Raji (cell line): ENCODE measurements around the gene ZFP90.

Experiments
- POLR2A ChIP-seq: IDR thresholded peaks from 2 replicates; pipeline ENCODE4 v1.6.1; 2011; ENCODE audit warnings: low read depth, low read length, control low read depth; ENCODE audit not compliant: insufficient read depth

The ZFP90 gene

DNA sequence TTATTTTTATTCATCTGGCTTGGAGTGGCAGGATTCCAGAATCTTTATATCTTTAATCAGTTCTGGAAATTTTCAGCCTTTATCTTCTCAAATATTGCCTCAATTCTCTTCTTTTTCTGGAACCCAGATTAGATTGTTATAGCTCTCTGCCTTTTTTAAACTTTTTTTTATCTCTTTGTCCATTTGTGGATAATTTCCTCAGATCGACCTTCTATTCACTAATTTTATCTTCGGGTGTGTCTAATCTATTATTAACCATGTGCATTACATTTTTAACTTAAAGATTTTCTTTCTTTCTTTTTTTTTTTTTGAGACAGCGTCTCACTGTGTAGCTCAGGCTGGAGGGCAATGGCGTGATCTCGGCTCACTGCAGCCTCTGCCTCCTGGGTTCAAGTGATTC, 5.2 kb upstream of the ZFP90 start:
- no peak for TF ChIP-seq POLR2A

DNA sequence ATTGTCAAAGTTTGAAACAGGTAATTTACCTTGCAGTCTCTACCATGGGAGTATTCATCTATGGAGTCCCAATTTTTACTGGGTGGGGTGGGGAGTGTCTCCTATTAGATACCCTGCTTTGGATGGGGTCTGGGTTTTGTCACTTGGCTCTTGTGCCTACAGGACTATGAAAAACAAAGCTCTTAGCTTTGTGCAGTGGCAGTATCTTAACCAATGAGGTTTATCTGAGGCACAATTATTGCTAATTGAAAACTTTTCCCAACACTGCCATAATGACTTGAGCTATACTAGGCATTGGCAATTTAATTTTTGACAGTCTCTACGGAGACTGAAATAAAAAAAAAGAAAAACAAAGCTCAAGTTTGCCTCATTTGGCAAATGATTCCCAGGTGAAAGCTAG, 3.8 kb upstream of the ZFP90 start:
- no peak for TF ChIP-seq POLR2A

DNA sequence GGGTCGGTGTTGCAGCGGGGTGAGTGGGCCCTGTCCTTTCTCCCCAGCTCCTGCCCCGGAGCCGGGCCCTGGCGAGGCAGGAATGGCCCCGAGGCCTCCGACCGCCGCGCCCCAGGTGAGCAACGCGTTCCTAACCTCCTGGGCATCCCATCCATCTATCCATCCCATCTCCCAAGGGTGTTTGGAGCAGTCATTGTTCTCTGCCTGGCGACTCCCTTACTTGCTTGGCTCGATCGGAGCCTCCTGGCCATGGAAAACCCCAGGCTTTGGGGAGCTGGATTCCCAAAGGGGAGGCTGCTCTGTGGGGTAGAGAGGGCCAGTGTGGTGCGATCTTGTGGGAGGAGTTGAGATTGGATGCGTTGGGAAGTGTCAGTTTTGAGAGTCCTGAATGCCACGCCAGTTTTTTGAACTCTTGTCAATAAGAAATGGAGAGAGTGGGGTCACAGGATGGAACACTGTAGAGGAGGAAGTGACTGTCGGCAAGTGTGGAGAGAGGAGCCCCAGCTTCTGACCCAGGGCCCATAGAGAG, 684 bp downstream of the ZFP90 start:
- no peak for TF ChIP-seq POLR2A

DNA sequence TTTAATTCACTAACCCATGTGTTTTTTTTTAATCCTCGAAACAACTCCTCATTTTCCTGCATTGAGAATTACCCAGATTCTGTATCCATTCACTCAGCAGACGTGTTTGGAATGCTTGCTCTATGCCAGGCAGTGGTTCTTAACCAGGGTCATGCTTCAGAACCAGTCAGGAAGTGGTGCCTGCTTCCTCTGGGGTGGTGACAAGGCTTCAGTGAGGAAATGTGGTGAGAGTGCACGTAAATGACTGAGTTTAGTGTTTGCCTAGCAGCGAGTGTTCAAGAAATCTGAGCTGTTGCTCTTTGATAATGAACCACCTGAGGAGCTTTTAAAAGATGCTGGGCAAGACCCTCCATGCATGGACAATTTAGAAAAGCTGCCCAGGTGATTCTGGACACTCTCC, 9.9 kb downstream of the ZFP90 start:
- no peak for TF ChIP-seq POLR2A

DNA sequence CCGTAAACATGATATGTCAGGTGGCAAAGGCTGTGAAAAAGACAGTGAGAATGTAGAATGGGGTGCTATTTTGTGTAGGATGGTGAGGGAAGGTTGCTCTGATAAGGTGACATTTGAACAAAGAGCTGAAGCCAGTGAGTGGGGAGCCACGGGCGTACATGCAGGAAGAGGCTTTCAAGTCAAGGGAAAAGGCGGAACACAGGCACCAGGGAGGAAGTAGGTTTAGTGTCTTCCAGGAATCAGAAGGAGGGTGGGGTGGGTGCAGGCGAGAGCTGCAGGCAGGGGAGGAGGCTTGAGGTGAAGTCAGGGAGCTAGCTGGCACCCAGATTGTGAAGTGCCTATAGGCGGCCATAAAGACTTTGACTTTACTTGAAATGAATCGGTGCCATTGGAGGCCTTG, 14.1 kb downstream of the ZFP90 start:
- TF ChIP-seq POLR2A: no peak

DNA sequence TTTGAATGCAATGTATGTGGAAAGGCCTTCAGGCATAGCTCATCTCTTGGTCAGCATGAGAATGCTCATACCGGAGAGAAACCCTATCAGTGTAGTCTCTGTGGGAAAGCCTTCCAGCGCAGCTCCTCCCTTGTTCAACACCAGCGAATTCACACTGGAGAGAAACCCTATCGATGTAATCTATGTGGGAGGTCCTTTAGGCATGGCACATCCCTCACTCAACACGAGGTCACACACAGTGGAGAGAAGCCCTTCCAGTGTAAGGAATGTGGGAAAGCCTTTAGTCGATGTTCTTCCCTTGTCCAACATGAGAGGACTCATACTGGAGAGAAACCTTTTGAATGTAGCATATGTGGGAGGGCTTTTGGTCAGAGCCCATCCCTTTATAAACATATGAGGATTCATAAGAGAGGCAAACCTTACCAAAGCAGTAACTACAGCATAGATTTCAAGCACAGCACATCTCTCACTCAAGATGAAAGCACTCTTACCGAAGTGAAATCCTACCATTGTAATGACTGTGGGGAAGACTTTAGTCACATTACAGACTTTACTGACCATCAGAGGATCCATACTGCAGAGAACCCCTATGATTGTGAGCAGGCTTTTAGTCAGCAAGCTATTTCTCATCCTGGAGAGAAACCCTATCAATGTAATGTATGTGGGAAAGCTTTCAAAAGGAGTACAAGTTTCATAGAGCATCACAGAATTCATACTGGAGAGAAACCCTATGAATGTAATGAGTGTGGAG, 24.7 kb downstream of the ZFP90 start:
- TF ChIP-seq POLR2A: no peak

DNA sequence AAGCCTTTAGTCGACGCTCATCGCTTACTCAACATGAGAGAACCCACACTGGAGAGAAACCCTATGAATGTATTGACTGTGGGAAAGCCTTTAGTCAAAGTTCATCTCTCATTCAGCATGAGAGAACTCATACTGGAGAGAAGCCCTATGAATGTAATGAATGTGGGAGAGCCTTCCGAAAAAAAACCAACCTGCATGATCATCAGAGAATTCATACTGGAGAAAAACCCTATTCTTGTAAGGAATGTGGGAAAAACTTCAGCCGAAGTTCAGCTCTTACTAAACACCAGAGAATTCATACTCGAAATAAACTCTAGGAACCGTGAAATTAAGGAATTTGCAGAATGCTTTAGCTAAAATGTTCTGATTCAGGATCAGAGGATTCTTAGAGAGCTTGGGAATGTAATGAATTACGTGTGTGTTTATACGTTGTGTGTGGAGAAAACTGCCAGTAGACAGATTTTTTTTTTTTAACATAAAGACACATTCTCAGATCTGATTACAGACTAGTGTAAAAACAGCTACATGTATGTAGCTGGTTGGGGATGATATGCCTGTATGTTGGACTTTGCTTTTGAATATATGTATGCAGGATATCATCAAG, 25.4 kb downstream of the ZFP90 start:
- no peak for TF ChIP-seq POLR2A

DNA sequence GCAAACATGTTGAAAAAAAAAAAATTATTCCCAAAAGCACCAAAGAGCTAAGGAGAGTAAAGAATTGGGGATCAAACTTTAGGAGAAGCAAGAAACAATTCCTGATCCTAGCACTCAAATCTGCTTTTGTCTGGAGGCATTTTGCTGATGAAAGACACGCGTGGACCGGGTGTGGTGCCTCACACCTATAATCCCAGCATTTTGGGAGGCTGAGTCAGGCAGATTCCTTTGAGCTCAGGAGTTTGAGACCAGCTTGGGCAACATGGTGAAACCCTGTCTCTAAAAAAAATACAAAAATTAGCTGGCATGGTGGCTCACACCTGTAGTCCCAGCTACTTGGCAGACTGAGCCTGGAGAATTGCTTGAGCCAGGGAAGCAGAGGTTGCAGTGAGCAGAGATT, 35.4 kb downstream of the ZFP90 start:
- no peak for TF ChIP-seq POLR2A

DNA sequence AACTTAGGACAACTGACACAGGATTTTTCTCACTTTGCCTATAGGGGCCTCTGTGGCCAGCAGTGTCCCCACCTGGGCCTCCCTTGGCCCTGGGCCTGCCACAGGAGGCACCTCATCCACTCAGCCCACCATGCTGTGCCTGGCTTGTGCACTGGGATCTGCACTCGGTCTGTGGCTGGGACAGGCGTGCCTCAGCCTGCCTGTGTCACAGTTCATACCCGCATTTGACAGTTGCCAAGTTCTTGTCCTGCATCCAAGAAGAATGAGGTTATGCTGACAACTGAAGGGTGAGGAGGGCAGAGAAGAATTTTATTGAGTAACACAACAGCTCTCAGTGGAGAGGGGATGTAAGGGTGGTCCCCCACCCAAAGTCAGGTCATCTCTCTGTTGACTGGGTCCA, 36.0 kb downstream of the ZFP90 start:
- TF ChIP-seq POLR2A: no peak

DNA sequence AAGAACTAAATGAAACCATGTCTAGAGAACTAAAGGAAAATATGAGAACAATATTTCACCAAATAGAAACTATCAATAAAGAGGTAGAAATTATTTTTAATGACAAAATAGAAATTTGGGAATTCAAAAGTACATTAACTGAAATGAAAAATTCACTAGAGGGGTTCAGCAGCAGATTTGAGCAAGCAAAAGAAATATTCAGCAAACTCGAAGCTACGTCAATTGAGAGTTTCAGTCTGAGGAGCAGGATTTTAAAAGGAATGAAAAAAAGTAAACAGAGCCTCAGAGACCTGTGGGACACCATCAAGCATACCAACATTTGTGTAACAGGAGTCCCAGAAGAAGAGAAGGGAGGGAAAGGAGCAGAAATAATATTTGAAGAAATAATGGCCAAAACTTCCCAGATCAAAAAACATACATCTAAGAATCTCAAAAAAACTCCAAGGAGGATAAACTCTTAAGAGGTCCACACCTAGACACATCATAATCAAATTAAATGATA, 38.3 kb downstream of the ZFP90 start:
- TF ChIP-seq POLR2A: no peak

DNA sequence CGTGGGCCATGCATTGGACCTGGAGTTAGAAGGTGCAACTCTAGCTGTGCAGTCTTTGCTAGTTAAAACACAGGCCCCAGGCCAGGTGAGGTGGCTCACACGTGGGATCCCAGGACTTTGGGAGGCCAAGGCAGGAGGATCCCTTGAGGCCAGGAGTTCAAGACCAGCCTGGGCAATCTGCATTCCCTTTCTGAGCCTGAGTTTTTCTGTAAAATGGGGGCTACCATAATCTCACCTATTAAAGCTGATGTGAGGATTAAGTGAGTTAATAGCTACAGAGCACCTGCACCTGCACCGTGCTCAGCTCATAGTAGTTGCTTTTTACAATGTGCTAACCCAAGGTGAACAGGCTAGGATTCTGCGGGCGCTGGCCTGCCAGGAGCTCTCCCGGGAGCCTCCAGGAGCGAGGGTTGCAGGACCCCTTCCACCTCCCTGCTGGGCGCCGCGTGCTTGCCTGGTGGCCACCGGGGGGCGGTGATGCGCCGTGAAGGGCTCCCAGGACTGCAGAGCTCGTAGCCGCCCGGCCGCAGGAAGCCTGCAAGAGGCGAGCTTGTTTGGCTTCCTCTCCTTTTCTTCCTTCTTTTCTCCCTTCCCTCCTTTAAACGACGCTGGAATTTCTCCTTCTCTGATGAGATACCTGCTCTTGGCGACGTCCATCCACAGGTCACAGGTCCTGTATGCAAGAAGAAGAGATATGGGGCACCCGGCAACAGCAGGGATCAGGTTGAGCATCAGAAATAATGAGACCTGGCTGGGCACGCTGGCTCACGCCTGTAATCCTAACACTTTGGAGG, 51.3 kb downstream of the ZFP90 start:
- no peak for TF ChIP-seq POLR2A

DNA sequence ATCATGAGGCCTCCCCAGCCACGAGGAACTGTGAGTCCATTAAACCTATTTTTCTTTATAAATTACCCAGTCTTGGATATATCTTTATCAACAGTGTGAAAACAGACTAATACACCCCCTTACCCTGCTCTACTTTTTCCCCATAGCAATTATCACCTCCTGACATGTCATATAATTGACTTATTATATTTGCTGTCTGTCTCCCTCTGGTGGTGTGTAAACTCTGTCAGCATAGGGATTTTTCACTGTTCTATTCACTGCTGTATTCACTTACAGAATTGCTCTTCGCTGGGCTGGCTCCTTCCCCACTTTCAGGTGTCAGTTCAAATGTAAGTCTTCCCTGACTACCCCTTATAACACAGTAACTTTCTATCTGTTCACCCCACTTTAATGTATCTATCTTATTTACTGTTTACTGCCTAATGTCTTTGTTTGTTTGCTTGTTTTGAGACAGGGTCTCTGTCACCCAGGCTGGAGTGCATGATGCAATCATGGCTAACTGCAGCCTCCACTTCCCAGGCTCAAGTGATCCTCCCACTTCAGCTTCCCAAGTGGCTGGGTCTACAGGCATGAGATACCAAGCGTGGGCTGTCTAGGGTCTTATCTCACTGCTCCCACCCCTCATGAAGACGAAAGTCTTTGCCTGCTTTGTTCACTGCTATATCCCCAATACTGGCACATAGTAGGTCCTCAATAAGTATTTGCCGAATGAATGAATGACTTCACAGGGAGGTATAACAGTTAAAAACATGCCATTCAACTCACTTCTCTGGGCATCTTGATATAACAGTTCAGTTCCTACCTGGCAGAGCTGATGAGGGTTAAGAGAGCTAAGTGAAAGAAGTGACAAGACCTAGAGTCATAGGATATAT, 53.6 kb downstream of the ZFP90 start:
- TF ChIP-seq POLR2A: no peak

DNA sequence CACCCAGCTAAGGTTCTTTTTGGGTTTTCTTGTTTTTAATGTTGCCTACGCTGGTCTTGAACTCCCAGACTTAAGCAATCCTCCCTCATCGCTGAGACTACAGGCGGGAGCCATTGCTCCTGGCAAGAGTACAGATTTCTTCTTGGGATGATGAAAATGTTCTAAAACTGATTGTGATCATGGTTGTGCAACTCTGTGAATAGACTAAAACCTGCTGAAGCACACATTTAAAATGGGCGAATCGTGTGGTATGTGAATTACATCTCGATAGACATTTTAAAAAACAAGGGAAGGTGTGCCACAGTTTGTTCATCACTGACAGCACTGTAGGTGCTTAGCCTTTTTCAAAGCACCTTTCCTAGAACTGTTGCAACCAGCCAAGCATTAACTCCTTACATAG, 57.2 kb downstream of the ZFP90 start:
- TF ChIP-seq POLR2A: no peak

DNA sequence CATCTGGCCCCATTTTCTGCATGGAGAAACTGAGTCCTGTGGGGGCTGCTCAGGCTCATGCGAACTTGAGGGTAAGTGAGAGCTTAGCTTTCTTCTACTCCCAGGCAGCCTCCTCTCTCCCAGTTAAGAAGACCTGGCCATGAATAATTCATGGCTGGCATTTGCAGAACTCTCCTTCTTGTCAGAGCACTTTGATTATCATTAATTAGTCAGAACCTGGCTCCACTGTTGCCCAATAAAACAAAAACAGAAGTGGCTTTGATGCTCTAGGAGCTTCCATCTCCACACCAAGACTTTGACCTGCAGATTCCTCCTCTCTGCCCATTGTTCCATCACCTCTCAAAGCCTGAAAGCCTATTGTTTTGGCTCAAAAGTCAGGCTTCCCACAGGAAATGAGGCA, 60.5 kb downstream of the ZFP90 start:
- no peak for TF ChIP-seq POLR2A

DNA sequence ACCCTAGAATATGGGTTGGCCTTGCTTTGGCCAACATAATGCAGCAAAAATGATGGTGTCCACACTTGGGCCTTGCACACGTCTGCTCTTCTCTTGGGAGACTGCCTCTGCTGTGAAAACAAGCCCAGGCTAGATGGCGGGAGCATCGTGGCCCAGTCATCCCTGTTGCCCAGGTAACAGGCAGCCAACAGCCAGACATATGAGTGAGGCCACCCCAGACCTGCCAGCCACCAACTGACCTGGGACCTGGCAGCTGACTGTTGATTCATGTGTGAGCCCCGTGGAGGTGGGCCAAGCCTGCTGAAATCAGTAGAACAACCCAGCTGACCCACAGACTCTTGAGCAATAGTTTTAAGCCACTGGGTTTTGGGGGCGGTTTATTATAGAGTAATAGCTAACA, 66.7 kb downstream of the ZFP90 start:
- no peak for TF ChIP-seq POLR2A
